ENCODE measurements around the gene ATPAF2. TPM values are rescaled to one million over a fixed set of nuclear protein-coding genes. Genes with fewer than 3 reads are reported as not detected.

Gene ATPAF2
- total RNA-seq, 1 donor from 2014 or later: 34.7 TPM

DNA sequence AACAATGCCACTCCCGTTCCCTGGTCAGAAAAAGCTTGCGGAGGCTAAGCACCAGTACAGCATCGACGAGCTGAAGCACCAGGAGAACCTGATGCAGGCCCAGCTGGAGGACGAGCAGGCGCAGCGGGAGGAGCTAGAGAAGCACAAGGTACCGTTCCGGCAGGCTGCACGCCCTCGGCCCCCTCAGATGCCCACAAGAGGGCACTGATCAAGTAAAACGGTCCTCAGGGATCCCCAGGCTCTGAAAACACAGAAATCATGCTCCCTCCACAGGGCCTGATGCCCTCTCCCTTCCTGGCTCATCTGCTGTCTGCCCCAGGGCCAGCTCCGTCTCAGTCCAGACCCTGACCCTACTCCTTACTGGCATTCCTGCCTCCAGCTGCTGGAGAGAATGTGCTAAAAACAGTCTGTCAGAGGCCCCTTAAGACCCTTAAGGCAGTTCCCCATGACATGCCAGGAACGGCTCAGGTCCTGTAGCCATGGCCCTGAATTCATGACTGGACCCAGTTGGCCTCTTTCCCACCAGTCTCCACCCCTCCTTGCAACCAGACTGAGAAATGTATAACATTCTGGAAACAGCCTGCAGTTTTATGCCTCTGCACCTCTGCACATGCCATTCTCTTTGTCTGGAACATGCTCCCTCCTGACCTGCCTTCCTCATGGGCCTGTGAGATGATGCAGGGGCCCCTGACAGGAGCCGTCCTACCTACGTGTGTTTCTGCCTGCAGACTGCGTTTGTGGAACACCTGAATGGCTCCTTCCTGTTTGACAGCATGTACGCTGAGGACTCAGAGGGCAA, 44.5 kb downstream of the ATPAF2 start:
- Mint-ChIP-seq H3K9me3 (ENCODE audit: unreplicated experiment) (peaks cover 4% of the 10 kb centered on the region), H3K4me1 (ENCODE audit: low read depth, unreplicated experiment) (peaks cover 14% of the 10 kb centered on the region), H3K36me3 (ENCODE audit: unreplicated experiment) (no peaks in the 10 kb centered on the region), H3K4me3 (ENCODE audit: unreplicated experiment) (no peak overlapping the region), H3K27me3 (ENCODE audit: unreplicated experiment) (peaks cover 2% of the 10 kb centered on the region), H3K27ac (ENCODE audit: unreplicated experiment) (no peak overlapping the region)
- TF ChIP-seq, protein P1, sequence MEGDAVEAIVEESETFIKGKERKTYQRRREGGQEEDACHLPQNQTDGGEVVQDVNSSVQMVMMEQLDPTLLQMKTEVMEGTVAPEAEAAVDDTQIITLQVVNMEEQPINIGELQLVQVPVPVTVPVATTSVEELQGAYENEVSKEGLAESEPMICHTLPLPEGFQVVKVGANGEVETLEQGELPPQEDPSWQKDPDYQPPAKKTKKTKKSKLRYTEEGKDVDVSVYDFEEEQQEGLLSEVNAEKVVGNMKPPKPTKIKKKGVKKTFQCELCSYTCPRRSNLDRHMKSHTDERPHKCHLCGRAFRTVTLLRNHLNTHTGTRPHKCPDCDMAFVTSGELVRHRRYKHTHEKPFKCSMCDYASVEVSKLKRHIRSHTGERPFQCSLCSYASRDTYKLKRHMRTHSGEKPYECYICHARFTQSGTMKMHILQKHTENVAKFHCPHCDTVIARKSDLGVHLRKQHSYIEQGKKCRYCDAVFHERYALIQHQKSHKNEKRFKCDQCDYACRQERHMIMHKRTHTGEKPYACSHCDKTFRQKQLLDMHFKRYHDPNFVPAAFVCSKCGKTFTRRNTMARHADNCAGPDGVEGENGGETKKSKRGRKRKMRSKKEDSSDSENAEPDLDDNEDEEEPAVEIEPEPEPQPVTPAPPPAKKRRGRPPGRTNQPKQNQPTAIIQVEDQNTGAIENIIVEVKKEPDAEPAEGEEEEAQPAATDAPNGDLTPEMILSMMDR (IDR thresholded peaks at IDR 0.05; ENCODE audit: partially characterized antibody, unreplicated experiment): no peak
- peak; percentile 48 for DNase-seq

DNA sequence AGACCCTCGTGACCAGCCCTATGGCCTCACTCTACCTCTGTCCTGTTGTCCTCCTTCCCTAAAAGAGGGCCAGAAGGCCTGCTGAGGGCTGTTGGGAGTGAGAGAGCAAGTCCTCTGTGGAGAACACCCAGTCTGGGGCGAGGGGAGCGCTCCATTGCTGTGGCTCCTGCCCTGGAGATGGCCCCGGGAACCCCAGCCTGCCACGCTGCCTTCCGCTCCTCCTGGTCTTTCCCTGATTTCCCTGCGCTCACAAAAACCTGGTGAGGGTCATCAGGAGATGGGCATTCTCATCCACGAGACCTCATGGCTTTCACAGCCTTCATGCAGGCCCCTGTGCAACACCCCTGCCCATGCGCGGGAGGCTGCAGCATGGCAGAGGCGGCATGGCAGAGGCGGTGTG, 45.1 kb downstream of the ATPAF2 start:
- Mint-ChIP-seq H3K27me3 (ENCODE audit: unreplicated experiment) (peaks cover 5% of the 10 kb centered on the region), H3K9me3 (ENCODE audit: unreplicated experiment) (peaks cover 4% of the 10 kb centered on the region), H3K4me3 (ENCODE audit: unreplicated experiment) (no peak overlapping the region), H3K4me1 (ENCODE audit: low read depth, unreplicated experiment) (peaks cover 11% of the 10 kb centered on the region), H3K36me3 (ENCODE audit: unreplicated experiment) (no peaks in the 10 kb centered on the region), H3K27ac (ENCODE audit: unreplicated experiment) (no peak overlapping the region)
- no peak for DNase-seq
- TF ChIP-seq, protein P1 (IDR thresholded peaks at IDR 0.05; ENCODE audit: partially characterized antibody, unreplicated experiment): no peak

DNA sequence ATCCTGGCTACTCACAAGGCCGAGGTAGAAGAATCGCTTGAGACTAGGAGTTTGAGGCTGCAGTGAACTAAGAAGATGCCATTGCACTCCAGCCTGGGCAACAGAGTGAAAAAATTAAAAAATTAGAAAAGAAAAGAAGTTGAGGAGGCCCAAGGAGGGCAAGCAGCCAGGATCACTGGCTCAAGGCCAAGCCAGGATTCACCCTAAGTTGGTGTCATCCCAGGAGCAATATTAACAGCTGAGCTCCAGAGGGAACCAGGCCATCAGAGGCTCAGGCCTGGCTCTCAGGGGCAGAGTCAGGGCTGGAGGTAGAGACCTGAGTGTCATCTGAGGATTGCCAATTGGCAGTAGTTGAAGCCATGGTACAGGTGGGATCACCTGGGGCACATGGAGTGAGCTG, 45.6 kb downstream of the ATPAF2 start:
- no peak overlapping the region for H3K4me3 Mint-ChIP-seq (ENCODE audit: unreplicated experiment)
- peaks cover 13% of the 10 kb centered on the region for H3K4me1 Mint-ChIP-seq (ENCODE audit: low read depth, unreplicated experiment)
- no peak for DNase-seq
- no peak overlapping the region for H3K27ac Mint-ChIP-seq (ENCODE audit: unreplicated experiment)
- TF ChIP-seq, protein P1 (IDR thresholded peaks at IDR 0.05; ENCODE audit: partially characterized antibody, unreplicated experiment): no peak
- peaks cover 3% of the 10 kb centered on the region for H3K27me3 Mint-ChIP-seq (ENCODE audit: unreplicated experiment)
- peaks cover 4% of the 10 kb centered on the region for H3K9me3 Mint-ChIP-seq (ENCODE audit: unreplicated experiment)
- H3K36me3 Mint-ChIP-seq (ENCODE audit: unreplicated experiment): no peaks in the 10 kb centered on the region

DNA sequence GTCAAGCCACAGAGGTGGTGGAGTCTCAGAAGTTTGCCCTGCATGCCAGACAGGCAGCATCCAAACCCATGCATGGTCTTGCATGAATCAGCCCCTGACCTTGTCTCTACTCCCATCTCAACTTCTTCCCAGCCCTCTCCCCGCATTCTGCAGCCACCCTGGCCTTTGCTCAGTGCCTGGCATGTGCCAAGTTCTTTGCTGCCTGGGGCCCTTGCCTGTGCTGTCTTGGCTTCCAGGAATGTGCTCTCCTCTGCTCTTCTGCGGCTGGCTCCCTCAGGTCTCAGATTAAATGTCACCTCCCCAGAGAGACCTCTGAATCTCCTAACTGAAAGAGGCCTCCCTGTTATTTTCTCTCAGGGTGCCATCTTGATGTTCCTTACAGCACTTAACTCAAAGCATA, 48.7 kb downstream of the ATPAF2 start:
- DNase-seq: no peak
- Mint-ChIP-seq H3K27ac (ENCODE audit: unreplicated experiment) (no peak overlapping the region), H3K9me3 (ENCODE audit: unreplicated experiment) (peaks cover 4% of the 10 kb centered on the region), H3K27me3 (ENCODE audit: unreplicated experiment) (peaks cover 3% of the 10 kb centered on the region), H3K4me1 (ENCODE audit: low read depth, unreplicated experiment) (peaks cover 13% of the 10 kb centered on the region), H3K4me3 (ENCODE audit: unreplicated experiment) (no peak overlapping the region), H3K36me3 (ENCODE audit: unreplicated experiment) (no peaks in the 10 kb centered on the region)
- TF ChIP-seq, protein P1 (IDR thresholded peaks at IDR 0.05; ENCODE audit: partially characterized antibody, unreplicated experiment): no peak

DNA sequence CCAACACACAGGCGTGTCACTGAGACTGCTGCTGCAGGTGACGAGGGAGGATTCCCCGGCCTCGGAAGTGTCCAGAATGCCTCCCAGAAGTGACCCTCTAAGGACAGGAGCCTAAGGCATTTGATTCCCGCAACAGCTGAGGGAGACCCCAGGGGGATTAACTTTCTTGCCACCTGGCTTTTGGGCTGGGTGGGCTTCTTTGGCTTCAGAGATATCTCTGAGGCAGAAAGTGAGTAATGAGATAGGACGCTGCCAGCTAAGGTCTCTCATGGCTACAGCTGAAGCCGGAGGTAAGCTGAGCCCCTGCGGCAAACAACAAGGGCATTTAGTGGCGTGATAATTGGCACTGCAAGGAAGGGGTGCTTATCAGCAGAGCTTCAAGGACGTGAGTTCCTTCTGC, 49.4 kb downstream of the ATPAF2 start:
- Mint-ChIP-seq H3K27ac (ENCODE audit: unreplicated experiment) (no peak overlapping the region), H3K9me3 (ENCODE audit: unreplicated experiment) (peaks cover 1% of the 10 kb centered on the region), H3K27me3 (ENCODE audit: unreplicated experiment) (peaks cover 3% of the 10 kb centered on the region)

More for the DNA sequence above, 49.4 kb downstream of the ATPAF2 start:
- Mint-ChIP-seq H3K36me3 (ENCODE audit: unreplicated experiment) (no peaks in the 10 kb centered on the region), H3K4me1 (ENCODE audit: low read depth, unreplicated experiment) (peaks cover 10% of the 10 kb centered on the region), H3K4me3 (ENCODE audit: unreplicated experiment) (no peak overlapping the region)
- TF ChIP-seq, protein P1 (IDR thresholded peaks at IDR 0.05; ENCODE audit: partially characterized antibody, unreplicated experiment): no peak
- DNase-seq: no peak
